ENCODE results near the gene TLCD3A.

DNA sequence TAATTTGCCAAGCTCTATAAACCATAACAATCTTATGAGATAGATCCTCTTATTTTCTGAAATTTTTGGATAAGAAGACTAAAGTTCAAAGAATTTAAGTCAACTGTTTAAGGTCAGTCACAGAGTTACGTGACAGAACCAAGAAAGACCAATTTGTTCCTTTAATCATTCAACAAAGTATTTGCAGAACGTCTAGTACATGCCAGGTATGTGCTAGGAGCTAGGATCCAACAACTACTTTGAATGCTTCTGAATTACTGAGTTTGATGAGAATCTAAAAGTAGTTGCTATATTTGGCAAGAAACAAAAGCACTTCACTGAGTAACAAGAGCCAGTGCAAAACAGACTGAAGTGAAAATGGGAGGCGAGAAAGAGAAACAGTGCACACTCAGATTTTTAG, 34.7 kb downstream of the TLCD3A start:
- TF ChIP-seq, protein P1, sequence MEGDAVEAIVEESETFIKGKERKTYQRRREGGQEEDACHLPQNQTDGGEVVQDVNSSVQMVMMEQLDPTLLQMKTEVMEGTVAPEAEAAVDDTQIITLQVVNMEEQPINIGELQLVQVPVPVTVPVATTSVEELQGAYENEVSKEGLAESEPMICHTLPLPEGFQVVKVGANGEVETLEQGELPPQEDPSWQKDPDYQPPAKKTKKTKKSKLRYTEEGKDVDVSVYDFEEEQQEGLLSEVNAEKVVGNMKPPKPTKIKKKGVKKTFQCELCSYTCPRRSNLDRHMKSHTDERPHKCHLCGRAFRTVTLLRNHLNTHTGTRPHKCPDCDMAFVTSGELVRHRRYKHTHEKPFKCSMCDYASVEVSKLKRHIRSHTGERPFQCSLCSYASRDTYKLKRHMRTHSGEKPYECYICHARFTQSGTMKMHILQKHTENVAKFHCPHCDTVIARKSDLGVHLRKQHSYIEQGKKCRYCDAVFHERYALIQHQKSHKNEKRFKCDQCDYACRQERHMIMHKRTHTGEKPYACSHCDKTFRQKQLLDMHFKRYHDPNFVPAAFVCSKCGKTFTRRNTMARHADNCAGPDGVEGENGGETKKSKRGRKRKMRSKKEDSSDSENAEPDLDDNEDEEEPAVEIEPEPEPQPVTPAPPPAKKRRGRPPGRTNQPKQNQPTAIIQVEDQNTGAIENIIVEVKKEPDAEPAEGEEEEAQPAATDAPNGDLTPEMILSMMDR (IDR thresholded peaks at IDR 0.05; ENCODE audit: poor library complexity), result no peak
- TF ChIP-seq EZH2 (IDR thresholded peaks at IDR 0.05; ENCODE audit: borderline replicate concordance) (no peak), EZH2phosphoT487 (IDR thresholded peaks at IDR 0.05; ENCODE audit: low read depth, severe bottlenecking, unreplicated experiment) (no peak)

Measured in hepatocyte (in vitro differentiated cells).